GM12872 (cell line): ENCODE results near the gene GPHB5.

ENCODE experiments used
- CTCF ChIP-seq: IDR thresholded peaks from 3 replicates; pipeline ENCODE4 v1.5.1; 2011; ENCODE audit warnings: low read depth, mild to moderate bottlenecking, low read length, moderate library complexity; ENCODE audit not compliant: insufficient read depth

GPHB5 gene

GRCh38 chr14:63267171-63267570 is 51.6 kb downstream of the GPHB5 start:
- TF ChIP-seq CTCF: no peak

- TF ChIP-seq CTCF: no peak
Observed at GRCh38 chr14:63266106-63266505, 52.6 kb downstream of the GPHB5 start.
